ENCODE results near the gene SPAG17.

SPAG17 gene

DNA sequence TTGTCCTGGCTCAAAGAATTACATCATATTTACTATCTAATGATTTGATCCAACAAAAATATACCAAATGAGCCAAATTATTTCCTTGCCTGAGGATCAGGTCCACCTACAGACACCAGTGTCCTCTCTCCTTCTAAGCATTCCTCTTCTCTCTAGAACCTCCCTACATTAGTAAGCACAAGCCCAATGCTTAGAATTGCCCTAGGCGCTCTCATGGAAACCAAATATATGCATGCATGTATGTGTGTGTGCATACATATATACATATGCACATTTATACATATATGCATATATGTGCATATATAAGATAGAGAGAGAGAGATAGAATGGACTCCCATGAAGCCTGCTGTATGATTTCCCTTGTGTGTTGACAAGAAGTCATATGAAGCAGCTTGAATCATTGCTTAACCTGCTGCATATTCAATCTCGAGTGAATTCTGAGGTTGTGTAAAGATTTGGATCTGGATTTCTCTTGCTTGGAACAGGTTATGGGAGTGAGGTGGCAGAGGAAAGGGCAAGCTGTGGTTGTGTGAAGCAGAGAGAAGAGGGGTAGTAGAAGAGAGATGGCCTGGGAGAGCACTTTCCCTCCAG lies 66.1 kb downstream of the SPAG17 start:
- DNase-seq (ENCODE audit: low read depth in 3 of 3): no peak

- DNase-seq (ENCODE audit: low read depth in 3 of 3): no peak
Measured at GRCh38 chr1:118118469-118118868, 66.6 kb downstream of the SPAG17 start.

- DNase-seq (ENCODE audit: low read depth in 3 of 3): no peak
Measured at GRCh38 chr1:118117521-118117920, 67.5 kb downstream of the SPAG17 start.

- no peak for DNase-seq (ENCODE audit: low read depth in 3 of 3)
Measured at GRCh38 chr1:118116909-118117308, 68.1 kb downstream of the SPAG17 start.

GRCh38 chr1:118116401-118116800 lies 68.6 kb downstream of the SPAG17 start:
- DNase-seq (ENCODE audit: low read depth in 3 of 3): no peak

DNA sequence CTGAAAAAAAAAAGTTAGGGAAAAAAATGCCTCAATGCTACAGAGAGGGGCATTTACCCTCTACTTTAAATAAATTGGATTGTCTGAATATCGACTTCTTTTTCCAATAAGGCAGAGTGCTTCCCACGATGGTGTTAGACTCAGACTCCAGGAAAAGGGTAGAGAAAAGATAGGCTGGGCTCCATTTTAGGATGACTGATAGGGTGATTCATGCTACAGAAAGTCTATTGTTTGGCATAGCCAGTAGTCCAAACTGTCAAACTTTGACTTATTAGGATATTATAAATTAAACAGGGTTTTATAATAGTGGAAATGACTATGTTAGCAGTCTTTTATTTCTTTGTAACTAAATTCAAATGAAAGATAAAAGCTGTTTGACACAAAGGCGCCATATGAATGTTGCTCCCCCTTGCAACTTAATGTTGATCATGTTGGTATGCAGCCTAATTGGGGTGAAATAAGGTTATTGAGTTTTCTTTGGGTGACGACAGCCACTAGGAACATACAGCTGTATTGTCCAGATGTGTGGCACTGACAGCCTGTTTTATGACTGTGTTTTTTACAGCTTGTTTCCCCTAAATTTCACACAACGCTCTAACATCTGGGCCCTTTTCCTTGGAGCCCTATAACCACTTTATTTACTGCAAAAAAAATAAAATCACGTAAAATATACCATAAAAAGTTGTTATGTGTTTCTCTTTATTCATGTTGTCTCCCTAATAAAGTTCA lies 69.3 kb downstream of the SPAG17 start:
- DNase-seq (ENCODE audit: low read depth in 3 of 3): no peak

DNA sequence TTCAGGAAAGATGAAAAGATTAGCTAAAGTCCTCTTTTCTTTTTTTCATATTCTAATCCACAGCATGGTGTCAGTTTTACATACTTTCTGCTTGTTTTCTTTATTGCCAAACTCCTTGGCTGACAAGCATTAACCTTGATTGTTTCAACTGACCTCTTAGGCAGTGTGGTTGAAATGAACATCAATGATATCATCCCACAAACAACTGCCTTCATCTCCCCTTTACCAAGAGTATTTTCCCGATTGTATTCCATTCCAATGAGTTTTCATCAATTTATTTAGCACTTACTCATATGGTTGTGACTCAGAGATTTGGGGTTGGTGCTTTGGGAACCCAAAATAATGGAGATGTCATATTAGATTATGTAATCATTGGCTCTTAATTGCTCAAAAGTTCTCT lies 71.8 kb downstream of the SPAG17 start:
- no peak for DNase-seq (ENCODE audit: low read depth in 3 of 3)

GRCh38 chr1:118110580-118110979 lies 74.4 kb downstream of the SPAG17 start:
- no peak for DNase-seq (ENCODE audit: low read depth in 3 of 3)

DNA sequence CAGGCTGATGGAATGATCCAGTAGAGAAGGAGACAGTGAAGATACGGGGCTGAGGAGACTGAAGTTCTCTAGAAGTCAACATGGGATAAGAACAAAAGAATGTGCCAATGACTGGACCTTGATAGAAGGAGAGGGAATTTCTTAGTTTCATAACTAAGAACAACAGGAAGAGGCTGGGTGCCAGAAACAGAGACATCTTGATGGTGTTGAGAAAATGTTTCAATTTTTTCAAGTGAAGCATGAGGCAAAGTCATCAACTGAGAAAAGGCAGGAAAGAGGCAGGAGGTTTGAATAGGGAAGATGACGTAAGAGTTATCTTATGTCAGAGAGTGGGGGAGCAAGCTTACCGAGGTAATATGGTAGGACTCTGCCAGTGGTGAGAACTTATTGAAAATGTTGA lies 80.1 kb downstream of the SPAG17 start:
- no peak for DNase-seq (ENCODE audit: low read depth in 3 of 3)

- DNase-seq (ENCODE audit: low read depth in 3 of 3): no peak
Measured at GRCh38 chr1:118102445-118102844, 82.6 kb downstream of the SPAG17 start.

DNA sequence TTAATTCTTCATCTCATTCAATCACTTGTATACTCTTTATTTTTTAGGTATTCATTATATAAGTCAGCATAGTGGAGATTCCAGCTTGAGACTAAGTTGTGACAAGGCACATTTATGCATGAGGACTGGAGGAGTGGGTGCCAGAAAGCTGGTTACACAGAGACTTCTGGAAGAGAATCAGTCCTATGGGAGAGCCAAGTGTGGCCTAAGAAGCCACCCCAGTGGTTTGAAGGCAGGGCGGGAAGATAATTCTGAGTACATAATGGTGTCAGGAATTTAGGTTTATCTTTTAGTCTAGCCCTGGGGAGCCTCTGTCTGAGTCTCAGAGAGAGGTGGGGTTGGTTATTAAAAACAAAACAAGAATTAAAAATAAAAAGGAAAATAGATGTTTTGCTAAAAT lies 83.0 kb downstream of the SPAG17 start:
- no peak for DNase-seq (ENCODE audit: low read depth in 3 of 3)

- DNase-seq (ENCODE audit: low read depth in 3 of 3): no peak
Measured at GRCh38 chr1:118101515-118101844, 83.5 kb downstream of the SPAG17 start.

GRCh38 chr1:118100686-118101514 lies 84.1 kb downstream of the SPAG17 start:
- no peak for DNase-seq (ENCODE audit: low read depth in 3 of 3)

DNA sequence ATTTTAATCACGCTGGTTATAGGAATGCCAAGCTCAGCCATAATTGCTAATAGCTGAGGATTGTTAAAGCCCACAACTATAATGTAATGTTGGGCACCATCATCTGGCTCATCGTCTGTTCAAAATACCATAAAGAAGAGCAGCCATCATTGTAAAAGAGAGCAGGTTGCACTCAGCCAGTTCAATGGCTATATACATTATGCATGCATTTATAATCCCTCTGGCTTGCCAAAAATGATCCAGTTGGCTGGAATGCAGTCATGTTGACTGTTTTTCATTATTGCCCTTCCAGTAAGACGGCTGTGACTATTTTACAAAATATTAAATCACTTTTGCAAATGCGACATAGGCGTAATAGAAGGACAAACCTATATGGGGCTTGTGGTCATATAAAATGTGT lies 85.3 kb downstream of the SPAG17 start:
- DNase-seq (ENCODE audit: low read depth in 3 of 3): no peak

DNA sequence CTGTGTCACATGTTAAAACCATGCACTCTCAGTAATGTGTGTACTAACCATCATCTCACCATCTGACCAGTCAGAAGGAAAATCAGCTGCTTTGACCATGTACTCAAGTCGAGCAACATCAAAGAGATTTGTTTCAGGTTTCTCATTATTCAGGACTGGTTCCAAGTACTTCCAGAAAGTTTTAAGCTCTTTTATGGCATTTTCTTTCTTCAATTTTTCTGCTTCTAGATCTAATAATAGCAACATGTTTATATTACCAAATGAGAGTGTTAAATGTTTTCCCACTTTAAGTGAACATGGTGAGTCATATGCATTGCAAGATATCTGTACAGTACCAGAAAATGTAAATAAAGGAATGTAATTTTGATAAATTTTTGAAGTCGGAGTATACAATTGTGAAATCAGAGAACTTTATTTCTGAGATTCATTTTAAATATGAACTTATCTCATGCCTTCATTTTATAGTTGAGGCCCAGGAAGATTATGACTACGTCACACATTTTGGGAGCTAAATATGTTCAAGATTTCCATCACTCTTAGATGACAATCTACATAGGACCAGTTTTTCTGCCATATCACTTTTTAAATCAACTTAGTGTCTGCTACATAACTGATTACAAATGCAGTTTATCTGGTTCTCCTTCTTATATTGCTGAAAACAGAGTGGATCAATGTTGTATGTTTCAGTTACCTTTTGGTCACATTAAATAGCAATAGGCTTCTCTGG lies 87.2 kb downstream of the SPAG17 start:
- DNase-seq (ENCODE audit: low read depth in 3 of 3): no peak

DNA sequence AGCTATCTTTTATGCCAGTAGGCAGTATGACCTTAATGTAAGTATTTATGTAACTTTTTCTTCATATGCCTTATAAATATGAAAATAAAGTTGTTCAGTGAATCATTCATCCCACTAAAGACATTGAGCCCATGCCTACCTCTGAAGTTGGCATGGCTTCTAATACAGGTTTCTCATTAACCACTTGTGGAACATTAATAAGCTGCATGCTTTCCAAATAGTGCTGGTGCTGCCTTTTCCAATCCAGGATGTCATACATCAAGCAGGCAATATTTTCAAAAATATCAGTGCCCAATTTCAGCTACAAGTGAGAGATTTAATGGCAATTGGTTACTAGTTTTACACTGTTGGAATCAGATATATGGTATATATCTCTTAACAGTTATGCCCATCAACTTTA lies 92.0 kb downstream of the SPAG17 start:
- no peak for DNase-seq (ENCODE audit: low read depth in 3 of 3)

GRCh38 chr1:118090130-118090529 lies 94.9 kb downstream of the SPAG17 start:
- DNase-seq (ENCODE audit: low read depth in 3 of 3): no peak

- DNase-seq (ENCODE audit: low read depth in 3 of 3): no peak
Measured at GRCh38 chr1:118085365-118085764, 99.7 kb downstream of the SPAG17 start.

DNA sequence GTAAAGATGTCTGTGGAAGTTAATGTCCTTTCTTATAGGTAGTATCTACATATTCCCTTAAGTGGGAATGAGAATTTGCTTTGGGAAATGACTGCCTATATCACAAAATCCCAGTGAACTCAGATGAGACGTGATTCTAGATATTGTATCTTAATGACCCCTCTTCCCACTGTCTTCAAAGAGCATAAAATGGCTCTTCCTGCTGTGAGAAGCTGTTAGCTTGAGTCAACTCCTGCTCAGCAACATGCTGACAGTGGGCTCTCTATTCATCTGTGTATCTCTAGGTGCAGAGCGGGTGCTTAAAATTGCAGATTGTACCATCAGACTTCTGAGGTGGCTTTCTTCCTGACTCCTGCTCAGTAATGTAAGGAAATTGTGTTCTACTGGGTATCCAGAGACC lies 100.6 kb downstream of the SPAG17 start:
- DNase-seq (ENCODE audit: low read depth in 3 of 3): no peak

DNA sequence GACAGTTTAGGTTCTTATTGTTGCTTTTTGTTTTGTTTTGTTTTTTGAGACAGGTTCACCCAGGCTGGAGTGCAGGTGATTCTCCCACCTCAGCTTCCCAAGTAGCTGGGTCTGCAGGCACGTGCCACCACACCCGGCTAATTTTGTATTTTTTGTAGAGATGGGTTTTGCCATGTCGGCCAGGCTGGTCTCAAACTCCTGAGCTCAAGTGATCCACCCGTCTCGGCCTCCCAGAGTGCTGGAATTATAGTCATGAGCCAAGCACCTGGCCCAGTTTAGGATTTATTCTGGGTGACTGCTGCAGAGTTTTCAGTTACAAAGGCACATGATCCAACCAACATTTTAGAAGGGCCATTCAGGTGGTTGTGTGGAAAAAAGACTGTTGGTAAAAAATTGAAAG lies 102.0 kb downstream of the SPAG17 start:
- no peak for DNase-seq (ENCODE audit: low read depth in 3 of 3)

- no peak for DNase-seq (ENCODE audit: low read depth in 3 of 3)
Measured at GRCh38 chr1:118081387-118081786, 103.6 kb downstream of the SPAG17 start.

GRCh38 chr1:118077331-118078045 lies 107.5 kb downstream of the SPAG17 start:
- no peak for DNase-seq (ENCODE audit: low read depth in 3 of 3)
